ENCODE results near the gene CAT. TPM values are rescaled to one million over a fixed set of nuclear protein-coding genes. Genes with fewer than 3 reads are reported as not detected.

CAT gene
- total and polyA plus RNA-seq, 4 donors: 91.8 to 319 (median 106) TPM

DNA sequence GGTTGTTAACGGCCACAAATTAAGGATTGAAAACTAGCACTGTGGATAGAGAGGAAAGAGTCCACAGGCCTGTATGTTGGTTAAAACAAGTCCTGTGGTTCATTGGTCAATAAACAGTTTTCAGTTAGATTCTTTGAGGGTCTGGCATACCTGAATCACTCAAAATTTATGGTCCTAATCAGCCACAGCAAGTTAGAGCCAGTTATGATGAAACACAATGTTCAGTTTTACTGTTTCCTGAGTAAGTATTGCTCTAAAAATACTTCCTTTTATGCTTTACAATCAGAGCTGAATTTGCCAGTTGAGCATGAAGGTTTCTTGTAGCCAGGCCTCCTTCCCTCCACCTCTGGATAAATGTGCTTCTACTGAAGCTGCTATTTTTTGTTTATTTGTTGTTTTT is 12.9 kb upstream of the CAT start:
- H3K27me3 ChIP-seq (ENCODE audit: control insufficient read depth in 3 of 3, insufficient read depth in 3 of 3, low read length in 2 of 3): no peaks in the 10 kb centered on the region
- H3K36me3 ChIP-seq (ENCODE audit: control insufficient read depth in 4 of 4, insufficient read depth in 4 of 4, low read length in 4 of 4): no peaks in the 10 kb centered on the region
- WGBS, 2 donors: 28 to 71% methylated on average over 1 of the region's 1 CpG
- DNase-seq (no peak), ATAC-seq (ENCODE audit: insufficient read depth, low FRiP score) (no peak)
- no peak overlapping the region for H3K4me3 ChIP-seq
- TF ChIP-seq, protein P1, sequence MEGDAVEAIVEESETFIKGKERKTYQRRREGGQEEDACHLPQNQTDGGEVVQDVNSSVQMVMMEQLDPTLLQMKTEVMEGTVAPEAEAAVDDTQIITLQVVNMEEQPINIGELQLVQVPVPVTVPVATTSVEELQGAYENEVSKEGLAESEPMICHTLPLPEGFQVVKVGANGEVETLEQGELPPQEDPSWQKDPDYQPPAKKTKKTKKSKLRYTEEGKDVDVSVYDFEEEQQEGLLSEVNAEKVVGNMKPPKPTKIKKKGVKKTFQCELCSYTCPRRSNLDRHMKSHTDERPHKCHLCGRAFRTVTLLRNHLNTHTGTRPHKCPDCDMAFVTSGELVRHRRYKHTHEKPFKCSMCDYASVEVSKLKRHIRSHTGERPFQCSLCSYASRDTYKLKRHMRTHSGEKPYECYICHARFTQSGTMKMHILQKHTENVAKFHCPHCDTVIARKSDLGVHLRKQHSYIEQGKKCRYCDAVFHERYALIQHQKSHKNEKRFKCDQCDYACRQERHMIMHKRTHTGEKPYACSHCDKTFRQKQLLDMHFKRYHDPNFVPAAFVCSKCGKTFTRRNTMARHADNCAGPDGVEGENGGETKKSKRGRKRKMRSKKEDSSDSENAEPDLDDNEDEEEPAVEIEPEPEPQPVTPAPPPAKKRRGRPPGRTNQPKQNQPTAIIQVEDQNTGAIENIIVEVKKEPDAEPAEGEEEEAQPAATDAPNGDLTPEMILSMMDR (IDR thresholded peaks at IDR 0.05; ENCODE audit: control extremely low read depth, extremely low read depth): no peak
- peak overlapping the region in 1 of 2 donors; percentile 45 for H3K27ac ChIP-seq (ENCODE audit: low read depth in 1 of 2, low read length in 1 of 2)
- H3K9me3 ChIP-seq (ENCODE audit: control insufficient read depth in 4 of 4, insufficient read depth in 3 of 4, low read length in 3 of 4): no peaks in the 10 kb centered on the region
- peaks cover 0 to 25% (median 6%) of the 10 kb centered on the region in 5 donors for H3K4me1 ChIP-seq (ENCODE audit: control insufficient read depth in 5 of 5, insufficient read depth in 5 of 5, low read length in 5 of 5)
- no peak overlapping the region for H3K9ac ChIP-seq (ENCODE audit: insufficient read depth in 1 of 2, low read length in 2 of 2)

DNA sequence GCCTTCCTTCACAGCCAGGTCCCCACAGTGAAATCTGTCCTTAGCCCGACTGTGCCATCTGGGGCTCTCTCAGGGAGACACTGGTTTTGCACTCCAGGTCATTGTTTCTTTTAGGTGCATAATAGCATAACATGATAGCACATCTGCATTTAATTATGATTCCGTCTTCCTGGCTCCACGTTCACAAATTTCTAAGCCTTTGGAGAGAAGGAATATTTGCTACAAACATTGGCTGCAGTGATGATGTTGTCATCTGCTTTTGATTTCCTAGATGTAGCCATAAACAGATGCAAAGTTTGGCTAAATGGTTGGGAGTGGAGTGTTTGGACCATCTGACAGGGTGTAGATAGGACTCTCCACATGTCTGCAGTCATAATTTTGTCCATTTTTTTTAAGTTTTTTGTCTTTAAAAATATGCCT is 12.0 kb upstream of the CAT start:
- ATAC-seq (ENCODE audit: insufficient read depth, low FRiP score) (peak; percentile 45), DNase-seq (peak; percentile 15 to 71 (median 66))
- Histone ChIP-seq H3K27ac (ENCODE audit: low read depth in 1 of 2, low read length in 1 of 2) (no peak overlapping the region), H3K9ac (ENCODE audit: insufficient read depth in 1 of 2, low read length in 2 of 2) (no peak overlapping the region), H3K4me3 (no peak overlapping the region), H3K4me1 (ENCODE audit: control insufficient read depth in 5 of 5, insufficient read depth in 5 of 5, low read length in 5 of 5) (peaks cover 0 to 25% (median 6%) of the 10 kb centered on the region in 5 donors), H3K36me3 (ENCODE audit: control insufficient read depth in 4 of 4, insufficient read depth in 4 of 4, low read length in 4 of 4) (no peaks in the 10 kb centered on the region), H3K27me3 (ENCODE audit: control insufficient read depth in 3 of 3, insufficient read depth in 3 of 3, low read length in 2 of 3) (no peaks in the 10 kb centered on the region), H3K9me3 (ENCODE audit: control insufficient read depth in 4 of 4, insufficient read depth in 3 of 4, low read length in 3 of 4) (no peaks in the 10 kb centered on the region)
- WGBS, 2 donors: 23 to 46% methylated on average over 3 of the region's 3 CpGs
- TF ChIP-seq, protein P1 (IDR thresholded peaks at IDR 0.05; ENCODE audit: control extremely low read depth, extremely low read depth): no peak

DNA sequence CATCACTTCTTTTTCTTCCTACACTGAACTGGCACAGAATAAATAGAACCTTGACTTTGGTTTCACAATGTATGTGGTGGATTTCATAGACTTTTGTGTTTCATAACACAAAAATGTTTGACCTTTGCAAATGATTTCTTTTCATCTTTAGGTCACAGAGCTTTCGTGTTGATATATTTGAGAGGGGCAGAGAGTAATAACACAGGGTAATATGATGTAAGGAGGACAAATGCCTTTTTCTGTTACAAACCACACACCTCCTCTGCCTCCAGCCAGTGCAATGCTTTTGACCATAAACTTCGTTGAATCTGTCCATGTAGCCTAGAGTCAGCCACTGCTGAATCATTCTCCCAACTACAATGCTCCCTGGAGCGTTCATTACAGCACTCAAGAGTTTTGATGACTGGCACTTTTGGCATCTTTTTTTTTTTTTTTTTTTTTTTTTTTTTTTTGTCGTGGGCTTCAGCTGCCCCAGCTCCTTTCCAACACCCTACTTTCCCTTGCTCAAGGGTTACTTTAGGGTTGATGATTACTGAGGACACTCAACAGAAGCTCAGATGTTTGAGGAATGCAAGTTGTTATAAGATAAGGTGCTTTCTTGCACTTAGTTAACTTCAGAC is 11.4 kb upstream of the CAT start:
- peak; percentile 73 for ATAC-seq (ENCODE audit: insufficient read depth, low FRiP score)
- H3K4me1 ChIP-seq (ENCODE audit: control insufficient read depth in 5 of 5, insufficient read depth in 5 of 5, low read length in 5 of 5): peaks cover 0 to 20% (median 5%) of the 10 kb centered on the region in 5 donors
- no peak overlapping the region for H3K9ac ChIP-seq (ENCODE audit: insufficient read depth in 1 of 2, low read length in 2 of 2)
- no peak overlapping the region for H3K4me3 ChIP-seq
- no peaks in the 10 kb centered on the region for H3K27me3 ChIP-seq (ENCODE audit: control insufficient read depth in 3 of 3, insufficient read depth in 3 of 3, low read length in 2 of 3)
- DNase-seq: peak; percentile 19 to 65 (median 46)
- no peaks in the 10 kb centered on the region for H3K9me3 ChIP-seq (ENCODE audit: control insufficient read depth in 4 of 4, insufficient read depth in 3 of 4, low read length in 3 of 4)
- TF ChIP-seq, protein P1 (IDR thresholded peaks at IDR 0.05; ENCODE audit: control extremely low read depth, extremely low read depth): no peak
- H3K36me3 ChIP-seq (ENCODE audit: control insufficient read depth in 4 of 4, insufficient read depth in 4 of 4, low read length in 4 of 4): no peaks in the 10 kb centered on the region
- peak overlapping the region in 1 of 2 donors; percentile 37 for H3K27ac ChIP-seq (ENCODE audit: low read depth in 1 of 2, low read length in 1 of 2)
- 7 to 26% methylated on average over 4 of the region's 4 CpGs for WGBS, 2 donors

Measured in lung (tissue), 12 donors.